HUES6 (cell line): ENCODE results near the gene MANSC1.

Experiments
- H3K27ac ChIP-seq: 2 replicates; pipeline ENCODE4 v1.7.0; 2013; ENCODE audit warnings: low read depth, mild to moderate bottlenecking, low read length, inconsistent platforms
- H3K27me3 ChIP-seq: 2 replicates; pipeline ENCODE4 v1.6.1; 2013; ENCODE audit warnings: low read length; ENCODE audit not compliant: control insufficient read depth, insufficient read depth
- H3K36me3 ChIP-seq: 2 replicates; pipeline ENCODE4 v1.6.1; 2013; ENCODE audit warnings: low read length; ENCODE audit not compliant: control insufficient read depth, insufficient read depth
- H3K4me1 ChIP-seq: 2 replicates; pipeline ENCODE4 v1.6.1; 2013; ENCODE audit warnings: low read length; ENCODE audit not compliant: control insufficient read depth, insufficient read depth
- H3K4me3 ChIP-seq: 2 replicates; pipeline ENCODE4 v1.5.1; 2013; ENCODE audit warnings: low read depth, low read length
- H3K9ac ChIP-seq: one replicate; pipeline ENCODE4 v1.6.1; 2013; ENCODE audit warnings: mild to moderate bottlenecking, low read length
- H3K9me3 ChIP-seq: 2 replicates; pipeline ENCODE4 v1.6.1; 2013; ENCODE audit warnings: low read depth, low read length; ENCODE audit not compliant: control insufficient read depth, insufficient read depth

MANSC1 gene

GRCh38 chr12:12282761-12283425, 67.1 kb downstream of the MANSC1 start:
- H3K9ac ChIP-seq = no peak overlapping the region
- H3K36me3 ChIP-seq = no peaks in the 10 kb centered on the region
- H3K27ac ChIP-seq = no peak overlapping the region; the same call in 1 of the 2 replicates
- H3K4me1 ChIP-seq = peaks cover 33% of the 10 kb centered on the region
- no peak overlapping the region for H3K4me3 ChIP-seq
- no peaks in the 10 kb centered on the region for H3K27me3 ChIP-seq
- no peaks in the 10 kb centered on the region for H3K9me3 ChIP-seq

- H3K9me3 ChIP-seq = no peaks in the 10 kb centered on the region
- H3K4me3 ChIP-seq = no peak overlapping the region
- peaks cover 33% of the 10 kb centered on the region for H3K4me1 ChIP-seq
- no peaks in the 10 kb centered on the region for H3K36me3 ChIP-seq
- no peaks in the 10 kb centered on the region for H3K27me3 ChIP-seq
- H3K27ac ChIP-seq = no peak overlapping the region
- no peak overlapping the region for H3K9ac ChIP-seq
These were observed 67.8 kb downstream of the MANSC1 start for GRCh38 chr12:12282202-12282601.

GRCh38 chr12:12281134-12281533, 68.9 kb downstream of the MANSC1 start:
- H3K4me1 ChIP-seq = peaks cover 33% of the 10 kb centered on the region
- H3K27me3 ChIP-seq = no peaks in the 10 kb centered on the region
- no peak overlapping the region for H3K4me3 ChIP-seq
- H3K36me3 ChIP-seq = no peaks in the 10 kb centered on the region
- no peak overlapping the region for H3K27ac ChIP-seq
- no peak overlapping the region for H3K9ac ChIP-seq
- H3K9me3 ChIP-seq = no peaks in the 10 kb centered on the region

- H3K9me3 ChIP-seq = no peaks in the 10 kb centered on the region
- no peak overlapping the region for H3K27ac ChIP-seq
- H3K4me1 ChIP-seq = peaks cover 28% of the 10 kb centered on the region
- no peak overlapping the region for H3K9ac ChIP-seq
- no peaks in the 10 kb centered on the region for H3K36me3 ChIP-seq
- H3K27me3 ChIP-seq = no peaks in the 10 kb centered on the region
- H3K4me3 ChIP-seq = no peak overlapping the region
These were observed 71.1 kb downstream of the MANSC1 start for GRCh38 chr12:12278899-12279298.
